ENCODE measurements around the gene PFKL.

GRCh38 chr21:44253832-44254710 lies 45.8 kb upstream of the PFKL start:
- no peak for TF ChIP-seq EZH2 (IDR thresholded peaks at IDR 0.05; ENCODE audit: borderline replicate concordance, insufficient read depth, low read depth, low read length, poor library complexity, severe bottlenecking)
- TF ChIP-seq CTCF (IDR thresholded peaks at IDR 0.05): no peak
